DMS79 (cell line): ENCODE measurements around the gene FGGY.
"Not testable (repeated sequence)": the region's sequence is repeated elsewhere in the genome, so short reads cannot be mapped to it uniquely, and the experiment has no call there.

ENCODE experiments used
- DNase-seq: peaks from one replicate; lab custom pipeline; 2025; lab: John Stamatoyannopoulos, UW

Gene FGGY

DNA sequence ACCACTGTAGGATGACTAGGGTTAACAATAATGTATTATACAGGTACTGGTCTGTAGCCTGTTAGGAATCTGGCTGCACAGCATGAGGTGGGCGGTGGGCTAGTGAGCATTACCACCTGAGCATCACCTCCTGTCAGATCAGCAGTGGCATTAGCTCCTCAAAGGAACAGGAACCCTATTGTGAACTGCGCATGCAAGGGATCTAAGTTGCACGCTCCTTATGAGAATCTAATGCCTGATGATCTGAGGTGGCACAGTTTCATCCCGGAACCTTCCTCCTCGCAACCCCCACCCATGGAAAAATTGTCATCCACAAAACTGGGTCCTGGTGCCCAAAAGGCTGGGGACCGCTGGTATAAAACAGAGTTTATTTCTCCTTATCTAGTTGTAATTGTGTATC, 147.6 kb downstream of the FGGY start:
- DNase-seq: no peak

DNA sequence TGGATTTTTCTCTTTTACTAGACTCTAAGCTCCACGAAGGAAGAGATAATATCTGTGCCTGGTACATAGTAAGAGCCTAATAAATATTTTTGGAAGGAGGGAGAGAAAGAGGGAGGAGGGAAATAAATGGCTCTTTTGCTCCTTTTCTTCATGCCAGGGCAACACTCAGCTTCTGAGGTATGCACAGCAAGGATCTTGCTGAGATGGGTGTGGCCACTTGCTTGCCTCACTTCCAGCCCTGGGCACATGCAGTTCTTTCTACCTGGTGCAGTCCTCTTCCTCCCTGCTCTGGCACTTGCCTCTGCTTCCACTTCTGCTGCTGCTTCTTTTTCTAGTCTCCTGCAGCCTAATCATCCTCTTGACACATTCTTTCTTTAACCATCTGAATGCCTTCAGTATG, 148.1 kb downstream of the FGGY start:
- DNase-seq: no peak

DNA sequence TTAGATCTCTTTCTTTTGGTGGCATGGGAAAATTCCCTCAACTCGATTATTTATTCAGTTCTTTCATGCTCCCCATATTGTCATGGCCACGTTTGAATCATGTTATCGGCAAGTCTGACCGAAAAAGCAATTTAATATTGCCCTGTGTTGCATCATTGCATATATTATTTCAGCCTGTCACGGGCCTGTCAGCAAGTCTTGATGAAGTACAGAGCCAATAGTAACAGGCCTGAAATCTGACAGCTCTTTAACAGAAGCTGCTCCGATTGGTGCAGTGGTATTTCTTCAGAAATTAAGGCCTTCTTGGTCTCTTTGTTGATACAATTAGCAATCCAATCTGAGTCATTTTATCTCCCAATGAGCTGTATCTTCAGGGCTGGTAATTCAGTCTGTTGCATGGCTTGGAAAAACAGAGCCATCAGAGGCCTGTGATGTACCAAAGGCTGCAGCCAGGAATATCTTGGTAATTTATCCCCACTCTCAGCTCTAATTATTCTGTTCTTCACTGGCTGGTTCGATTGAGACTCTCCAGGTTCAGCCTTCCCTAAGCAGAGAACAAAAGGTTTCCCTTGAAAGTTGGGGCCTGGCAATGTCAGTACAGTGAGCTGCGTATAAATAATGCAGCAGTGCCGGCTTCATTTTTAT, 149.5 kb downstream of the FGGY start:
- no peak for DNase-seq

DNA sequence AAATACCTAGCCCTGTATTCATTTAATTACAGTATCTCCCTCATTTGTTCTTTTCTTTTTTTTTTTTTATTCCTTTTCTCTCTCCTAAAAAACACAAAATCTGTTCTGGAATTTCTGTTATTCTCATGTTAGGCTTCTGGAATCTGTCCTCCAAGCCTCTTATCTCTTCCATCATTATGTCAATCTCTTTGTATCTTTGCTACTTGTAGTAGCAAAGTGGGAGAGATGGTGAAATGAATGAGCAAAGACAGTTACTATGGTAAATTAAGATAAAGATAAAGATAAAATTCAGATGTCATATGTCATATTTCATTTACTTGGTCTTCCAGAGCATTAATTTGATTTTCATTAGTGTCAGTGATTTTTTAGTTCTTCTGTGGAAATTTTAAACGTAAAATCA, 155.1 kb downstream of the FGGY start:
- DNase-seq: no peak

DNA sequence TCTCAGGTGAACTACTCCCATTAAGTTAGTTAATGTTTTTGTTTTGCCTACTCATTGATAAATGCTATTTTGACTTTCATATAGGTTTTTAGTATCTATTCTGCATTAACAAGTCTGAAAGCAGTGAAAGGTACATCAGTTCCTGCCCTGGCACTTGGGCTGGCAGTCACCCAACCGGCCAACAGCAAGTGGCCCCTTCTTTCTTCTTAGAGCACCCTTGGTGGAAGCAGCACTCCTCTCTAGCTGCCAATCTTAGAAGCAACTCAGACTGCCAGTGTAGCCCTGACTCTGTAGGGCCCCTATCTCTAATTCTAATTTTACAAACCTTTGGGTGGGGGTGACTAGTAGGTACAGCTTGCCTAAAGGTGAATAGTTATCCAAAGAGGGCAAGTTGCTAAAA, 155.7 kb downstream of the FGGY start:
- no peak for DNase-seq

DNA sequence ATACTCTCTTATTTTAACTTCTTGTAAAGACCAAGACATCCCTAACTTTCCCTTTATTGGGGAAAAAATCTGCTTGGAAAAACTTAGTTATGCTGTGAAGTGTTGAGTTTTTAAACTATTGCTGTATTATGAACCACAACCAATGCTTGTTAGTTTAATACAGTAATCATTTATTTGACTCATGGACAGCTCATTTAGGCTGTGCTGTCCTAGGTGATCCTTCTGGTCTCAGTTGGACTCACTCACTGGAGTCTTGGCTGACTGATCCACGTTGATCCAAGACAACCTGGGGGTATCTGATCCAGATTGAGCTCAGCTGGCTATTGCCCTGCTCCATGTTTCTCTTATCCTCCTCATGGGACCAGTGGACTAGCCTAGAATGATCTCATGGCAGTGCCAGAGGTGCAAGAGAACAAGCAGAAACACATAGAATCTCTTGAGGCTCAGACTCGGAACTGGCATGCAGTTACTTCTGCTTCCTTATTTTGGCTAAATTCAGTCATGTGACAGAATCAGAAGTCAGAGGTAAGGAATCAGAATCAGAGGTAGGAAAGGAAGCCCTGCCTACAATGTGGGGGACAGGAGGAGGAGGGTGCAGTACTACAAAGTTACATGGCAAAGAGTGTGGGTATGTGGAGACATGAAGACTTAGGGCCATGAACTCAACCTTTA, 156.5 kb downstream of the FGGY start:
- no peak for DNase-seq

DNA sequence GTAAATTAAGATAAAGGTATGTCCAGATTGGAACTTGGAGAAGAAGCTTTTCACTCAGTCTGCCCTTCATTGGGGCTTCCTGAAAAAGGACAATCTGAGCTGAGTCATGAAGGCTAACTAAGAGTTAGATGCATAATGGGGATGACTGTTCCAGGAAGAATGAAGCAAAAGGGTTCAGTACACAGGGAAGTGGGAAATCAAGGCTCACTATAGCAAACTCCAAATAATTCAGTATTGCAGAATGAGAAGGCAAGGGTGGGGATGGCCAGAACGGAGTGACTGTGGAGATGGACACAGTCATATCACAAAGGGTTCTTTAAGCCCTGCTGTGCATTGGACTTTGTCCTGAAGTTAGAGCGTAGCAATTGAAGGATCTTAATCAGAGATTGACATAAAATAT, 158.3 kb downstream of the FGGY start:
- no peak for DNase-seq

DNA sequence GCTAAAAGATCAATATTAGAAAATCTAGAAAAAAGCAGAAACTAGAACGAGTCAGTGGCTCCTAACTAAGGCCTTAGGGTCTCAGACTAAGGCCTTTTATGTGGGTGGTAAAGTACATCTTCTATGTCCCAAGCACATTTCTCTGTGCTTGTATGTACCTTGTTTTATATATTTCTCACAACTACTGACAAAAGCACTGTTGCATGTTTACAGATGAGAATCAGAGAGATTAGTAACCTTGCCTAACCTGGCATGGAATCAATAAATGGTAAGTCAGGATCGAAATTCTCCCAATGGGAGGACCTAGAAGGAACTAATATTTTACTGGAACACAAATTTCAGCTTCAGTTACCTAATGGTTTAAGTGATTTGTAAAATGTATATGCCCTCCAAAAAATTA, 160.9 kb downstream of the FGGY start:
- DNase-seq: no peak

DNA sequence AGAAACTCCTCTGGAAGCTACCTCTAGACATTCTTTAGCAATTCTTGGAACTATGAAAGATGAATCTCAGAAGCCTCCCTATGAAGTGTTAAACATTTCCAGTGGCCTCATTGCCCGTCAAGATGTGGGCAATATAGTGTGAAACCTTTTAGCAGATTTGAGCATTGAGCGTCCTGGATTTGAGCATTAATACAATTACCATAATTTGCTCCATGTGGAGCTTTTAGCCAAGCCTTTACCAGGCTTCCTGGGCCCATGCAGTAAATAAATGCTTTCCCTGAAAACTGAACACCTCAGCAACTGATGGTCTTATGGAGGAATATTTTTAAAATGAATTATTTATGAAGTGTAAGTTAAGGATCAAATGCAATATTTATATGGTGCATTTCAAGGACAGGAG, 162.0 kb downstream of the FGGY start:
- DNase-seq: no peak

DNA sequence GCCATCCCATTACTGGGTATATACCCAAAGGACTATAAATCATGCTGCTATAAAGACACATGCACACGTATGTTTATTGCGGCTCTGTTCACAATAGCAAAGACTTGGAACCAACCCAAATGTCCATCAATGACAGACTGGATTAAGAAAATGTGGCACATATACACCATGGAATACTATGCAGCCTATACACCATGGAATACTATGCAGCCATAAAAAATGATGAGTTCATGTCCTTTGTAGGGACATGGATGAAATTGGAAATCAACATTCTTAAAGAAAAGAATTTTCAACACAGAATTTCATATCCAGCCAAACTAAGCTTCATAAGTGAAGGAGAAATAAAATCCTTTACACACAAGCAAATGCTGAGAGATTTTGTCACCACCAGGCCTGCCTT, 166.0 kb downstream of the FGGY start:
- DNase-seq: not testable (repeated sequence)

DNA sequence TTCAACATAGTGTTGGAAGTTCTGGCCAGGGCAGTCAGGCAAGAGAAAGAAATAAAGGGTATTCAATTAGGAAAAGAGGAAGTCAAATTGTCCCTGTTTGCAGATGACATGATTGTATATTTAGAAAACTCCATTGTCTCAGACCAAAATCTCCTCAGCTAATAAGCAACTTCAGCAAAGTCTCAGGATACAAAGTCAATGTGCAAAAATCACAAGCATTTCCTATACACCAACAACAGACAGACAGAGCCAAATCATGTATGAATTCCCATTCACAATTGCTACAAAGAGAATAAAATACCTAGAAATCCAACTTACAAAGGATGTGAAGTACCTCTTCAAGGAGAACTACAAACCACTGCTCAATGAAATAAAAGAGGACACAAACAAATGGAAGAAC, 168.6 kb downstream of the FGGY start:
- DNase-seq: not testable (repeated sequence)

DNA sequence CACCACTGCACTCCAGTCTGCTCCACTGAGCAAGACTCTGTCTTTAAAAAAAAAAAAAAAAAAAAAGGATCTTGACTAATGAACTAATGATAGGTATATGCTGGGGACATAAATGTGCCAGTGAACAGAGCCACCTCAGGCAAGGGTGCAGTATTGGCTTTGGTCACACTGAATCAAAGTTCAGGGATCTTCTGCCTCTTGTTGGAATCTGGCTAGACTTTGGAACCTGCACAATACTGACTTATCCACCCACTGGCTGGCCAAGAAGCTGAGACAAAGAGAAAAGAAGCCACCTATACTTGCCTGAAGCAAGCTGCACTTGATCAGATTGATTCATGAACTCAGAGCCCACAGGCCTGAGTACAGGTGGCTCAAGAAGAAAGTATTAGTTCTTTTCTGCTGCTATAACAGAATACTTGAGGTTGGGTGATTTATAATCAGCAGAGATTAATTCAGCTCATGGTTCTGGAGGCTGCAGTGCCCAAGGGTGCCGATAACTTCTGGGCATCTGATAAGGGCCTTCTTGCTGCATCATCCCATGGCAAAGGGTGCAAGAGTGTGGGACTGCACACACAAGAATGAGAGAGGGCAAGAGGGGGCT, 172.0 kb downstream of the FGGY start:
- no peak for DNase-seq

DNA sequence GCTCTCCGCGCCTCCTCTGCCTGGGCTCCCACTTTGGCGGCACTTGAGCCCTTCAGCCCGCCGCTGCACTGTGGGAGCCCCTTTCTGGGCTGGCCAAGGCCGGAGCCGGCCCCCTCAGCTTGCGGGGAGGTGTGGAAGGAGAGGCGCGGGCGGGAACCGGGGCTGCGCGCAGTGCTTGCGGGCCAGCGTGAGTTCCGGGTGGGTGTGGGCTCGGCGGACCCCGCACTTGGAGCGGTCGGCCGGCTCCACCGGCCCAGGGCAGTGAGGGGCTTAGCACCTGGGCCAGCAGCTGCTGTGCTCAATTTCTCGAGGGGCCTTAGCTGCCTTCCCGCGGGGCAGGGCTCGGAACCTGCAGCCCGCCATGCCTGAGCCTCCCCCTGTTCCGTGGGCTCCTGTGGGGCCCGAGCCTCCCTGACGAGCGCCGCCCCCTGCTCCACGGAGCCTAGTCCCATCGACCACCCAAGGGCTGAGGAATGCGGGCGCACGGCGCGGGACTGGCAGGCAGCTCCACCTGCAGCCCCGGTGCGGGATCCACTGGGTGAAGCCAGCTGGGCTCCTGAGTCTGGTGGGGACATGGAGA, 175.2 kb downstream of the FGGY start:
- DNase-seq: not testable (repeated sequence)

DNA sequence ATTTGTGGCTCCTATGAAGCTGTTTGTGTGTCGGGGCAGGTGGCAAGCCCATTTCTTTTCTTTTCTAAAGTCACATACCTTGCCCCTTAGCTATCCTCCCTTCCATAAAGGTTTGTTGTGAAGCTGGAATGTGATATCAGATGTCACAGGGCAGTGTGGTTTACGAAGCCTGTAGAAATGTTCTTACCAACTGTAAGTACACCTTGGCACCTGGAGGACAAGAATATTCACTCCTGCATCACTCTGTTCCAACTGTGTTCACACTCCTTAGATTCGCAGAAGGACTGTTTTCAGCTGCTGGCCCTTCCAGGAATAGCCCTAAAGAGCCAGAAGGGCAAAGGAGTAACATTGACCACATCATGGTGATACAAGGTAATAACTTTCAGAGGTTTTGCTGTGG, 176.9 kb downstream of the FGGY start:
- no peak for DNase-seq

DNA sequence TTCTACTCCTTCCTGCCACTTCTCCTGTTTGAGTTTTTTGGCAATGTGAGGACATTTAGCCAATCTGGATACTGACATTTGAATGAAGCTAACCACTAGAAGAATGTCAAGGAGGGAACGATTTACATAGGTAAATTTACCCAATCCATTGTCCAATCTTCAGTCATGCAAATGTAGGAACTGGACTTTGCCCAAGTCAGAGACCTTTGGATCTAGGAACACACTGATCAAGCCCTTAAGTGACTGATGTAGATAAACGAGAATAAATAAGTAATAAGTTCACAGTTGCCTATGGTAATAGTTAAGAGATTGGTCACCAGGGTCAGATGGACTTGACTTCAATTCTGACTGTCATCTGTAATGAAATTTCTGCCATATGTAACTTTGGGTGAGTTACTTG, 177.6 kb downstream of the FGGY start:
- DNase-seq: no peak

DNA sequence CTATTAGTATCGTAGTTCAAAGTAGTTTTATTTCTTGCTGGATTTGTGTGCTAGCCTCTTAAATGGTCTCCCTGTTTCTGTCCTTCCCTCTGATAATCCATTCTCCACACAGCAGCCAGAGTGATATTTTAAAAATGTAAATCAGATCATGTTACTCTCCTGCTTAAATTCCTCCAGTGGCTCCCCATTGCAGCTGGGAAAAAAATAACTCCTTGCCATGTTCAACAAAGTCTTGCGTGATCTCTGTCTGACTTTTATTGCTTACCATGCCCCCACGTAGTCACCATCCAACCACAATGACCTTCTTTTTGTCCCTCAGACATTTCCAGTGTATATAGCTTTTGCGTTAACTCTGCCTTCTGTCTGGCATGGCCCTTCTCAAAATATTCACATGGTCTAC, 178.8 kb downstream of the FGGY start:
- no peak for DNase-seq

DNA sequence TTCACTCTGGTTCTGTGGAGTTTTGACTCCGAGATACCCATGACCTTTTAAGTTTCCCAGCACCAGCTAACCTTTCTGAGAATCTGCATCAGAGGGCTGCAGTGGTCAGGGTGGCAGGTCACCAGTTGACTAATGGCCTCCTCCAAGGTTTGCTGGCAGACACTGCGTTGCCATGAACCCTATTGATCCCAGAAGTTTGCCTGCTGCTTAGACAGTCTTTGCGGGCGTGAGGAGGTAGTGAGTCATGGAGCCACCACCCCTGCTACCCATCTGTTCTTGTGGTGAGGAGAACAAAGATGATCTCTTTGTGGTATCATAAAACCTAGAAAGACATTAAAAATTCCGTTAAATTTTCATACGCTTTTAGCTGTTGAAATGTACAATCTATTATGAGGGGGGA, 180.4 kb downstream of the FGGY start:
- DNase-seq: no peak

DNA sequence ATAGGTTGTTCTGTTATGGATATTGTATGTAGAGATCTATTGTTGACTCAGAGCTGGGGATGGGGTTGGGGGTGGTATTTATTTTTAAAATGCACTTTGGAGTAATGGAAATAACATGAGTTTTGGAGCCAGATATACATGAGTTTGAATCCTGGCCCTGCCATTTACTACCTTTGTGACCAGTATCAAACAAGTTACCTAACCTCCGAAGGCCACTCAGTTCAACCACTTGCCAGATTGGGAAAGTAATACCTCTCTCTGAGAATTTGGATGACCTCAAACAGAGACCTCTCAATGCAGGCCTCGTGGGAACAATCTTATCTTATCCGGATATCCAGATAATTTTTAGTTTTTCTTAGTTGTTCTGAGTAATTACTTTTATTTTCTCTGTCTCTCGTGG, 181.0 kb downstream of the FGGY start:
- no peak for DNase-seq

DNA sequence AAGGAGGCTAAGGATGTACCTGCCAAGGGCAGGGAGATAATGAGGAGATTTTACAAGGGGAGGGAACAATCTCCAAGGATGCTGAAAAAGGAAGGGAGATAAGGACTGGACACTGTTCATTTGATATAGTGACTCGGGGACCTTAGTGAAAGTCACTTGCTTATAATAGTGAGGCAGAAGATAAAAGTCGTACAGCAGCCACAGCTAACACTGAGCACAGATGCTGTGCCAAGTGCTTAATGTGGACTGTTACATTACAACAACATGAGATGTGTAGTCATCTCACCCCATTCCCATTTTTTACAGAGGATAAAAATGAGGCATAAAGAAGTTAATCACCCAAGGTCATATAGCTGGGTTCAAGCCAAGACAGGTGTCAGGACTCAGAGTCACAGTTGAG, 181.9 kb downstream of the FGGY start:
- no peak for DNase-seq

DNA sequence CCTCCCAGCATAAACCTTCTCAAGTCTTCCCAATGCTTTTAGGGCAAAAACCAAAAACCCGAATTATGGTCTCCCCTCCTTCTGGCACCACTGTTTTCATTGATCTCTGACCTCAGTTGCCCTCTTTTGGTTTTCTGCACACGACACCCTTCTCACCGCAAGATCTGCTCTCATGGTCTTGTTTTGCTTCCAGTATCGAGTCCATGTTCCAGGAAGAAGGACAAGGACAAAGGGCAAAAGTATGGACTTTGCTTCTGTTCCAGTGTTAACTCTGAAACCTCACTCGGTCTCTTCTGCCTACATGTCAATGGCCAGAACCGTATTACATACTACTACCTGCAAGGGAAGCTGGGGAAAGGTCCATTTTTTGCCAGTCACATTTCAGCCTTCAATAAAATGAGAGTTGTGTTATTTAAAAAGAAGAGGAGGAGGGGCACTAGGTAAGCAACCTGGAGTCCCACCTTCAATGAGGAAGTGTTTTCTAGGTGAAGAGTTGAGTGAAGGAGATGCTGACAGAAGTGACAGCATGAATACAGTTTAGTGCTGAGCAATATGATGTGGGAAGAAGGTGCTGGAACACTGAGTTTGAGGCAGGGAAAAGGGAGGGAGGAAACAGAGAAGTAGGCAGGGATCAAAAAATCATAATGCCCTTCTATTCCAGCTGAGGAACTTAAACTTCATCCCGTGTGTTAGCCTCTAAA, 183.4 kb downstream of the FGGY start:
- DNase-seq: no peak

DNA sequence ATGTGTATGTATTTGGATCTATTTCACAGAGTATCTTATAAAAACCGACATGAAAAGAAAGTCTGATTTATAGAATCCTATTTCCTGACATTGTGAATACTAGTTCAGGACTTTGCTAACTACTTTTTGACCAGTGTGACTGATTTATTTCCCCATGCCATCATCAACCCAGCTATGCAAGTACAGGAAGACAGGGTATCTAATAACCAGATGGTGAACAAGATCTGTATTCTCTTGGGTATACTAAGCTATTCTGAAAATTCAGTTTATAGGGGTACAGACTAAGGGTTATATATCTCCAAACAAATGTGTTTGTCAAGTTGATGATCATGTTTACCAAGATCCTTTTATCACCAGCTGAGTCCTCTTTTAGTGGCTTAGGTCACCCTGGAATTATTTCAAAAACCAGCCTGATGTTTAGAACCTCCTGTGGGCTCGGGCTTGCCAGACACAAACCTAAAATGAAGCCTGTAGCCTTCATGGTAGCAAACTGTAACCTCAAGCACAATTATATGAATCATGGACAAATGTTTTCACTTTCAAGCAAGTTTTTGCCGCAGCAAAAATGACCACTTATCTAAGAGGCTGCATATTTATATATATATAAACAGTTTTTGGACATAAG, 185.1 kb downstream of the FGGY start:
- DNase-seq: no peak

DNA sequence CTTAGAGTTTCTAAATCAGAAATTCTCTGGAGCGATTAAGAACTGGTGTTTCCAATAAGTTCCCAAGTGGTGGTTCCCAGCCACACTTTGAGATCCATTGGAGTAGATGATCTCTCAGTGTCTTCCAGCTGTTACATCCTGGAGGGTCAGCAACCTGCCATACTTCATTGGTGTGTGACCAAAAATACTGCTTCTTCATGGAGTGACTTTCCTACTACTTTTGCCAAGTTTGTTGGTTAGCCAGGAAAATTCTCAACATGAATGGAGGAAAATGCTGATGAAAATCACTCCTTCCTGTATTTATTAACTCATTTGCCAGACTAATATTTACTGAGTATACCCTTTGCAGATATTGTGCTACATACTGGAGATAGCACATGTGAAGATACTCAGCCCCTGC, 186.1 kb downstream of the FGGY start:
- DNase-seq: no peak
